Stimulated activated CD8-positive, alpha-beta memory T cell treated with anti-CD3 and anti-CD28 coated beads, Interleukin-15, amount 100 ng/mL, for 24 hours (primary cell): ENCODE results near the gene INTS1.
"Not testable (repeated sequence)": the region's sequence is repeated elsewhere in the genome, so short reads cannot be mapped to it uniquely, and the experiment has no call there.

ENCODE experiments used
- DNase-seq: peaks from one replicate; pipeline ENCODE4 v3.0.0-alpha.2; 2020; ENCODE audit warnings: low read depth

The INTS1 gene

DNA sequence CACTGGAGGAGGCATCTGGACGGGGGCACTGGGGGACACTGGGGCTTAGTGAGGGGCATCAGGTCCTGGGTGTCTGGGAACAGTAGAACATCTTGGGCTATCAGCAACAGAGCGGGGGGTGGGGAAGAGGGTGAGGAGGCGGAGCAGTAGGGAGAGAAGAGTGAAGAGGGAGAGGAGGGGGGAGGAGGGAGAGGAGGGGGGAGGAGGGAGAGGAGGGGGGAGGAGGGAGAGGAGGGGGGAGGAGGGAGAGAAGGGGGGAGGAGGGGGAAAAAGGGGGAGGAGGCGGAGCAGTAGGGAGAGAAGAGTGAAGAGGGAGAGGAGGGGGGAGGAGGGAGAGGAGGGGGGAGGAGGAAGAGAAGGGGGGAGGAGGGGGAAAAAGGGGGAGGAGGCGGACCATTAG is 58.2 kb downstream of the INTS1 start:
- not testable (repeated sequence) for DNase-seq

DNA sequence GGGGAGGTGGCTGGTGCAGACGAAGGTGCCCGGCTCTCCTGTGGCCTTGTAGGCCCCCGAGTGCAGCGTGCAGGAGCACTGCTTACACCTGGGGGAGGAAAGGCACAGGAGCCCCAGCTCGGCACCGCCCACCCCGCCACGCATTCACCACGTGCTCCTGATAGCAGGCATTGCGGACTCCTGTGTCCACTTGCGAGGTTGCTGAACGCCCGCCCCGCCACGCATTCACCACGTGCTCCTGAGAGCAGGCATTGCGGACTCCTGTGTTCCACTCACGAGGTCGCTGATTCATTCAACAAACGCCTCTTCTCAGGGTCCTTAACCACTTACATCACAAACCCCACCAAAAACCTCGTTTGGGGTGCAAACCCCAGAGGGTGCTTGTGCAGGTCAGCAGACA is 58.8 kb downstream of the INTS1 start:
- no peak for DNase-seq

DNA sequence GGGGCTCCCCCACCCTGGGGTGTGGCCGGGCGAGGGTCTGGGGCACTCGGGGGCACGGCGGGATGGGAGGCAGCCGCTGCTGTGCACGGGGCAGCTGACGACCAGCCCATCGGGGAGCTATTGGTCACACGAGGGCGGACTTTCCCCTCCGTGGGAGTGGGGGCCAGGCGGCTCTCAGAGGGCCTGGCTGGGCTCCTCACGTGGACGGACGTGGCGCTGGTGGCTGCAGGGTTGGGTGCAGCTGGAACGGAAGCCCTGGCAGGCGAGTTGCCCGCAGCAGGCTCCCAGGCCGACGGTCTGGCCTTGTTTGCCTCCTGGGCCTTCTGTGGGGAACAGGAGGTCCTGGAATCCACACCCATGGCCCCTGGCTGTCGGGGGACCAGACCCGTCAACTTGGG is 59.3 kb downstream of the INTS1 start:
- DNase-seq = no peak

DNA sequence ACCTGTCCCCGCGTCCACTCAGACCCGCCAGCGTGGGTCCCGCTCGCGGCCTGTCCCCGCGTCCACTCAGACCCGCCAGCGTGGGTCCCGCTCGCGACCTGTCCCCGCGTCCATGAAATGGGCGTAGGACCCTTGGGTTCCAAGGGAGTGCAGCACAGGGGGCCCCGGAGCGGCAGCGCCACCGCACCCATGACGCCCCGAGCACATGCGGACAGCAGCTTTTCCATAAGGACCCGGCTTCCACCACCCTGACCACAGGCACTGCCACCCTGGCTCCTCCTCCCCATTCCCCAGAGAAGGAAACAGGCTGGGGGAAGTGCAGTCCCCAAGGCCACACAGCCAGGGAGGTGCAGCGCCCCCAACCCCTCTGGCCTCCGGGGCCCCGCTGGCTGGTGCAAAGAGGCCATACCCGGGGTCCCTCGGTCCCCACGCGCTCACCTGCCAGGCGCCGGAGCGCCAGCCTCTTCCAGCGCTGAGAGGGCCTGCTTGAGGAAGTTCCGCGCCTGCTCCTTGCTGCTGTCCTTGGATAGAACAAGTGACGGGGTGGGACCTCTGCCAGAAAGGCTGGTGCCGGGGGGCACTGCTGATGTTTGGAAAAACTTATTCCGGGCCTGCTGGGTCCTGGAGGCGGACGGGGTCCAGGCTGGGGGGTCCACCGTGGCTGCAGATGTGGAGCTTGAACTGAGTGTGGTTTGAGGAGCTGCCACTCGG is 59.8 kb downstream of the INTS1 start:
- DNase-seq = no peak

DNA sequence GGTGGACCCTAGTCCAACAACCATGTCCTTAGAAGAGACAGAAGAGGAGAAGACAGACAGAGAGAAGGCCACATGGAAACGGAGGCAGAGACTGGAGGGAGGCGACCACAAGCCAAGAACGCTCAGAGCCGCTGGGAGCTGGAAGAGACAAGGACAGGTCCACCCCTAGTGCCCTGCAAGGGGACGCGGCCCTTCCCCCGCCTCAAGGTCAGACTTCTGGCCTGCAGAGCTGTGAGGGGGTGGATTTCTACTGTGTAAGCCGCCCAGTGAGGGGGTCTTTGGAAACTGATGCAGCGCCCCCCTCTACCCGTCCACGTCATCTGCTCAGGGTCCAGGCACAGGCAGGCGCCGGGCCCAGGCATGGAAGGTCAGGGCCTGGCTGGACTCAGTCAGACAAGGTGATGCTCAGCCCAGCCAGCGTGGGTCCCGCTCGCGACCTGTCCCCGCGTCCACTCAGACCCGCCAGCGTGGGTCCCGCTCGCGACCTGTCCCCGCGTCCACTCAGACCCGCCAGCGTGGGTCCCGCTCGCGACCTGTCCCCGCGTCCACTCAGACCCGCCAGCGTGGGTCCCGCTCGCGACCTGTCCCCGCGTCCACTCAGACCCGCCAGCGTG is 60.5 kb downstream of the INTS1 start:
- not testable (repeated sequence) for DNase-seq

DNA sequence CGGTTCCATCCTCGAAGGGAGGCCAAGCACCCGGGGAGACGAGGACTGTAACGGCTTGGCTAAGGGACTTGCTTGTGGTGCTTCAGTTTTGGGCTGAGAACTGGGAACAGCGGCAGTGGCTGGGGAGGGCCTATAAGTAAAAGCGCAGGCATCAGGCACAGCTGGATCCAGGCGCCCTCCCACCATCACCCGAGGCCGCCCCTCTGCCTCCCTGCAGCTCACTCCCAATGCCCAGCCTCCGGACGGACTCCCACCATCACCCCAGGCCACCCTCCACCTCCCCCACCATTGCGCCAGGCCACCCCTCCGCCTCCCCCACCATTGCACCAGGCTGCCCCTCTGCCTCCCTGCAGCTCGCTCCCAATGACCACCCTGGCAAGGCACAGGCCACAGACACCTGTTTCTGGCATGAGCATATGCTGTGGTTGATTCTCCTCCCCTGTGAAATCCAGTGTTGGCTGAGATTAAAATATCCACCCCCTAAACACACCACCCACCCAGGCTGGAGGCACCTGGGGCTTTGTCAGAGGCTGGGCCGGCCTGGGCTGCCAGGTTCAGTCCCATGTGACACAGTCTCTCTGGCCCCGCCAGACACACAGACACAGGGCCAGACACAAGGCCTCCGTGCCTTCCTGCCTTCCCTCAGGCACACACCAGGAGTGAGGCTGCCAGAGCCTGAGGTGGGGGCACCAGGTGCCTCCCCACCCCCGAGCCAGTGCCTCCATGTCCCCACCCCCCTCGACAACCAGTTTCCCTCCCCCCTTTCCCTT is 61.6 kb downstream of the INTS1 start:
- no peak for DNase-seq

DNA sequence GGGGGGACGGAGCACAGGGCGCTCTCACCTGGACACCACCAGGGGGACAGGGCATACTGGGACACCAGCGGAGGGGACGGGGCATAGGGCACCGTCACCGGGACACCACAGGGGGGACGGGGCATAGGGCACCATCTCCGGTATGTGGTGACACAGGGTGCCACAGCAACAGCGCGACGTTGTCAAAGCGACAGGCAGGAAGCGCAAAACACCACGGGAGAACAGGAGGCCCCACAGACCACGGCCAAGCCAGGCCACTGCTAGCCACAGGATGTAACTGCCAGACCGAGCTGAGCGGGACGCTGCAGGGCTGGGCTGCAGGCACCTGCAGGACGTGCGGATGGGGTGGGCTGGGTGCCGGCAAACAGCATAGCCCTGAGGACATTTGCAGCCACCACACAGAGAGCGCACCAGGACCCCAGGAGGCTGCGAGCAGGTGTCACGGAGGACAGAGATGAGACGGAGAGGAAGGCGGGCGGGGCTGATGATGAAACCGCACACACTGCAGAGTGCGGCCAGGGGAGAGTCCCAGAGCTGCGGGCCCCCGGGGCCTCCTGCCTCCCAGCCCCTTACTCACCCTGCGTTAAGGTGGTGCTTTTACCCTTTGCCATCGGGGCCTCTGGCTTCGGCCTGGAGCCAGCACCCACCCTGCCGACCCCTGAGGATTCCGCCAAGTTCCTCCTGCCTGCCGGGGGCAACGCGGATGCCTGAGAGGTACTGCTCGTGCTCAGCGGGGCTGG is 62.4 kb downstream of the INTS1 start:
- DNase-seq = no peak

DNA sequence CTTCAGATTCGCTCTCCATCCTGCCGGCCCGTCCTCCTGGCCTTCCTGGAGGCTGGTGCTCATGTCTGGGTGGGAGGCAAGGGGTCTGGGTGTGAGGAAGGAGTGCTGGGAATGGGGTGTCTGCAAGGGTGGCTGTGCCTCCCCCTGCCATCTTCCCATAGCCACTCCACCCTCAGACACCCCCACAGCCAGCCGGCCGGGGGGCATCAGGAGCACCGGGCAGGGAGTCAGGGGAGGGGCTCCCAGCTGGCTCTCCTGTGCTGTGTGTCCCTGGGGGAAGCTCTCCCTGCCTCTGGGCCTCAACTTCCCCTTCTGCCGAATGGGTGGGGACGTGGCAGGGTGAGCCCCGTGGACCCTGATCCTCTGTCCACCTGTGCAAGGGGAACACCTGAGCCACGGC is 63.6 kb downstream of the INTS1 start:
- no peak for DNase-seq

DNA sequence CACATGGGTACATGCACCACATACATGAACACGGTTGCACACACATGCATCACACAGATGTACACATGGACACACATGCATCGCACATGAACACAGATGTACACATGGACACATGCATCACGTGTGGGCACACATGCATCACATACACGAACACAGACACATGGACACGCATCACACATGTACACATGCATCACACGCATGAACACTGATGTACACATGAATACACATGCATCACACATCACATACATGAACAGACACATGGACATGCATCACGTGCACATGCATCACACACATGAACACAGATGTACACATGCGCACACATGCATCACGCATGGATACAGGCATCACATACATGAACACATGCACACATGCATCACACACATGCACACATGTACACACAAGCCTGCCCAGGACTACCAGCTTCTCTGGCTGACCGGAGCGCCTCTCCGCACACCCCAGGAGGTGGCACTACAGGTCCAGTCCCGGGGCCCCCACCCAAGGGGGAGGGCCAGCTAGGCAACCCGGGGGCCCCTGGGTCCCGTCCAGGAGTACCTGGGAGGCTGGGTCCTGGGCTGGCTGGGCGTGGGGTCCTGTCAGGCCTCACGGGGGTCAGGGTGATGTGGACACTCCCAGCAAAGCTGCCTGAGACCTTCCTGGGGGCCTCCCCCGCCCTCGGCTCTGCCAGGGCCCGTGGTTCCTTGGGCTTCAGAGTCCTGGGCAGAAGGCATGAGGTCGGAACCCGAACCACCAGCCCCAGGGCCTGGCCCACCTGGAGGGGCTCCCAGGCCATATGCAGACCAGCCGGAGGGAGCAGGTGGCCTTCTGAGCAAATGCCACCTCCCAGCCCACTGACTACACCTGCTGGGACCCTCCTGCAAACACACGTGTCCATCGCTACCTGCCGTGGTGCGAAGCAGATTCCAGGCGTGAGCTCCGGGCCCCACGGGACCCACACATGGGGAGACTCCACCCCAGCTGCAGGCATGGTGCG is 64.5 kb downstream of the INTS1 start:
- DNase-seq = no peak

DNA sequence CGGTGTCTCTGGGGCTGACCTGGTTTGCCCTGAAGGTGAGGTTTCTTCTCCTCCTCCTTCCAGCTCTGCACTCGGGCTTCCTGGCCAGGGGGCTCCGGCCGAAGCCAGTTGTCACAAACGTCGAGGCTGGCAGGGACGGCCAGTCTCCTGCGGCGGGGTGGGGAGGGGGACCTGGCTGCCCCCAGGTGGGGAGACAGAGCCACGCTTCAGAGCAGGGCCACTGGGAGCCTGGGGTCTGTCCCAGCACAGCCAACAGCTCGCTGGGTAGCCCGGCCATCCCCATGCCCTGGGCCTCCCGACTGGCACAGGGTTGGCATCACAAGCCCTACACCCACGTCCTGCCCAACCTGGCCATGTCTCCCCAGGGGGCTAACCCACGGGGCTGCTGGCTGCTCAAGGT is 65.4 kb downstream of the INTS1 start:
- DNase-seq = no peak

DNA sequence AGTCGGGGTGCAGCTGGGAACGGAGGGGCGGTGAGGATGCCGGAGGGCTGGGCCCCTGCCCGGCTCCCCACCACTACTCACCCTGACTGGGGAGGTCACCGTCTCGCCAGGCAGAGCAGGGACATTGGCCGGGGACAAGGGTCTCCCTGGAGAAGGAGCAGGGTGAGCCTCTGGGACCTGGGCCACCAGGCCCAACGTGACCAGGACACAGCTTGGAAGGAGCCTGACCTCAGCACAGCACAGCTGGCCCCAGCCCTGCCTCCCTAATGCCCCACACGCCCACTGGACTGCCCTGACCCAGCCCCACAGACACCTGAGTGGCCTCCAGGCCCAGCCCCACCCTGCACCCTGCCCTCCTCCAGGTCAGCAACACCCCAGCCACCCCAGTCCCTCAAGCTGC is 66.0 kb downstream of the INTS1 start:
- DNase-seq = no peak

DNA sequence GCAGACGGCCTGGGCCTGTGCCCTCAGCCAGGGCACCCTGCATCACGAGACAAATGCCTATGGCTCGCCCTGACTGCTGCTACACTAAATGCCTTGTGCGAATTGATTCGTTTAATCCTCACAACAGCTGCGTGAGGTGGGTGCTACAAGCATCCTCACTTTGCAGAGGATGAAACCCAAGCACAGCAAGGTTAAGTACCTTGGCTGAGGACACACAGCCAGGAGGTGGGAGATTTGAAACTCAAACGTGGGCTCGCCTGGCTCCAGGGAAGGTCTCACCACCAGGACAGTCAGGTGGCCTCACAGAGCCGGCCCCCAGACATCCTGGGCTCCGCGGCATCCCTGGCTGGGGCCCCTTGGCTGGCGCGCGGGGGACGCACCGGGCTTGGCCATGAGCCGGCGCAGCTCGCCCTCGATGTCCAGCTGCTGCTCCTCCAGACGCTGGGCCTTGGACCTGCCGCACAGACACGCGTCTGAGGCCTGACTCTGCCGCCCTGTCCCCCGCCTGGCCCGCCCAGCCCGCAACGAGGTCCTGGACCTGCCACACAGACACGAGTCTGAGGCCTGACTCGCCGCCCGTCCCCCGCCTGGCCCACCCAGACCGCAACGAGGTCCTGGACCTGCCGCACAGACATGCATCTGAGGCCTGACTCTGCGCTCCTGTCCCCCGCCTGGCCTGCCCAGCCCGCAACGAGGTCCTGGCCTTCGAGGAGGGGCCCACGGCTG is 66.9 kb downstream of the INTS1 start:
- DNase-seq = no peak

DNA sequence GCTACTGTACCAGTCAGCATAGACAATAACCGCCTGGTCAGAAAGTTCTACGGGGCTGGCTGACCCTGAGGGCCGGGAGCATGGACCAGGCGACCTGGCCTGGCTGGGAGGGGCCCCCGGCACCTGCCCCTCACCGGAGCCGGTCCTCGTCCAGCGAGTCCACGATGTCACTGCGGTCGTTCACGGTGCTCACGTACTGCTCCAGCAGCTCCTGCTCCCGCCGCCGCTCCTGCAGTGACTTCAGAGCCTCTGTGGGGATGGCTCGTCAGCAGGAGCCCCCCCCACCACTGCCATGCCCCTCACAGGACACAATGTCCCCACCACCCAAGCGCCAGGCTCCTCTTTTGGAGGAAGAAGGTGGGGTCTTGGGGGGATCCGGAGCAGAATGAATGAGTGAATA is 67.6 kb downstream of the INTS1 start:
- no peak for DNase-seq

DNA sequence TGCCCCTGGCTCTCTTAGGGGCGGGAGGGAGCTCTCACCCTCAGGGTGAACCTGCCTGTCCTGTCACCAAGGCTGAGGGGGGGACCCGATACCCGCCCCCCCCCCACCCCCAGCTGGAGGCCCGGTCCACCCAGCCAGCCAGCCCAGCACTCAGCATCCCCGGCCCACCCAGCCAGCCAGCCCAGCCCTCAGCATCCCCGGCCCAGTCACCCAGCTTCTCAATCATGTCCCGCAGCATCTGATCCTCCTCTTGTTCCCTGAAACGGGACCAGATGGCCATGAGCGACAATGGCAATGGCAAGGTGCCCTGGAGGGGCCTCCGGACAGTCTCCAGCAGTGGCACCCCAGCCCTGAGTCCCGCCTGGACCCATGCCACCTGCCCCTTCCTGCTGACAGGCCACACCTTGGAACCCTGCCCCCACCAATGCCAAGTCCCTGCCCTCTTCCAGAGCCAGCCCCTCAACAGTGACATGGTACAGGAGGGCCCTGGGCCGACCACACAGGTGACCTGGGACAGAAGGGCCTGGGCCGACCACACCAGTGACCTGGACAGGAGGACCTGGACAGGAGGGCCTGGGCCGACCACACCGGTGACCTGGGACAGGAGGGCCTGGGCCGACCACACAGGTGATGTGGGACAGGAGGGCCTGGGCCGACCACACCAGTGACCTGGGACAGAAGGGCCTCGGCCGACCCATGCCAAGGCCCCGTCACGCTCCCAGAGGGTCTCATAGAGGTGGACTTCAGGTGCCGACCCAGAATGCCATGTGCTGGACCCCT is 69.1 kb downstream of the INTS1 start:
- no peak for DNase-seq

DNA sequence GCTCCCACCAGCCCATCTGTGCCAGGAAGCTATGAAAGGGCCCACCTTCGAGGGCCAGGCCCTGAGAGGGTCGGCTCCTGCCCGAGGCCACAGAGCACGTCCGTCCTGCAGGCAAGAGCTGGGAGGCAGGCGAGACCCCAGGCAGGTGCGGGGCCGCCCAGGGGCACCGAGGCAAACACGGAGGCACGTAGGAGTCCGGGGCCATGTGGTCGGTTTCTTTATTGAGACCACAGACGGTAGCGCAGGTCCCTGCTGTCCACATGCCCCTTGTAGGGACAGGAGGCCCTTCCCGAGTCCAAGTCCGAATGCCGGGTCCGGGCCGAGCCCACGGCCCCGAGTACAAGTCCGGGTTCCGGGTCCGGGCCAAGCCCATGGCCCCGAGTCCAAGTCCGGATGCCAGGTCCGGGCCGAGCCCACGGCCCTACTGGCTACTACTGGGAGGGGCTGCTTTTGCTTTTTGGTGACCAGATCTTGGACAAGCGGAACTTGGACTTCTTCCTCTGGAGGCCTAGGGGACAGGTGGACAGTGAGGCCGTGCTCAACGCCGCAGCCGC is 69.9 kb downstream of the INTS1 start:
- DNase-seq = no peak

DNA sequence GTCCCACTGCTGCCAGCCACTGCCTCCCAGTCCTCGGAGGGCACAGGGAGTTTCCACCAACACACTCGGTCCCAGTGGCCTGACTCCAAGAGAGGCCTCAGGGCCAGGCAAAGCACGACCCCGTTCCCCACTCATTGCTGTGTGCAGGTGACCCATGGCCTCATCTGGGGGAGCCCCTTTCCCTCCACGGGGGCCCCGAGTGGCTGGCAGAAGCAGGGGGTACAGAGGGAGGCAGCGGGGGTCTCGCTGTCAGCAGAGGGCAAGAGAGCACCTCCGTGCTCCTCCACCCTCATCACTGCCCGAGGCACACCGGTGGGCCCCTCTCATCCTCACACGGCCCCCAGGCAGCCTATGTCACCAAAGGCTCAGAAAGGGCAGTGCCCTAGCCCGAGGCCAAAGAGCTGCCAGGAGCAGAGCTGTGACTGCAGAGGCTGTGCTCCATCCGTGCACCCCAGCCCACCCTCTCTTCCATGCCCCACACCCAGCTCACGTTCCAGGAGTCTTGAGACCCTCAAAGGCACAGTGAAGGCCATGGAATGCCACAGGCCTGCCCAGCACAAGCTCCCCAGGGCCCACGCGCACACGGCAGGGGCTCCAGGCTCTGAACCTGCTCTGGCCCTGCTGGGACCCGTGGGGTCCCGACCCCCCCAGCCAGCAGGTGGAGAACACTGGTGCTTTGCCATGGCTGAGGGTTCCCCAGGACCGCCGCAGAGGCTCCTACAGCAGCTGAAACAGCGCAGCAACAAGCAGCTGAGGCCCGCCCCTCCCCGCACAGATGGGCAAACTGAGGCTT is 70.9 kb downstream of the INTS1 start:
- no peak for DNase-seq

DNA sequence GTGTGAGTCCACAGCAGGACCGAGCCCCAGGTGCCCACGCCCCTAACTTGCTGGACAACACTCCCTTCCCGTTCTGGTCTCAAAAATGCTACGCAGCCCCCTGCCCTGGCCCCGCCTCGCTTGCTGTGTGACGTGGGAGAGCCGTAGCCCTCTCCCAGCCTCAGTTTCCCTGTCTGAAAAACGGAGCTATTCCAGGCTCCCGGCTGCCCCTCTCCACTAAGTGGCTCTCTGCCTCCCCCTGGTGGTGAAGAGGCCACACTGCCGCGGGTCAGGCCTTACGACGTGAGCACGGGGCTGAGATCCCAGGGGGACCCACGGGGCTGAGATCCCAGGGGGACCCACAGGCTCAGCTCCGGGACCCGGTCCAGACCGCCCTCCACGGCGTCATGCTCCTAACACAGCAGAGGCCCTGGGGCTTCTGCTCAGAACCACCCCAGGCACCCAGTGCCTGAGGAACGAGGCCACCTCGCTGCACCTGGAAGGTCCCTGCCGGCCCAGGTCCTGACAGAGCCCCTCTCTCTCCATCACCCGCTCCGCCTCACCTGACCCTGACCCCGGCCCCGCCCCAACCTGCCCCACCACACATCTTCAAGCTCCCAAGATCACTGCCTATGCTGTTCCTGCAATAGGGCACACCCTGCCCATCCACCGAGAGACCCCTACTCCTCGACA is 71.6 kb downstream of the INTS1 start:
- peak; percentile 78 for DNase-seq
